Neuronal stem cell (in vitro differentiated cells): ENCODE results near the gene WWOX.

Source experiments
- DNase-seq: peaks from one replicate; pipeline ENCODE4 v3.0.0-alpha.2; 2013; ENCODE audit warnings: low spot score
- H2AFZ ChIP-seq: one replicate; pipeline ENCODE4 v1.6.1; 2013; ENCODE audit warnings: mild to moderate bottlenecking, low read length, inconsistent platforms
- H2AK5ac ChIP-seq: 2 replicates; pipeline ENCODE4 v1.6.1; 2013; ENCODE audit warnings: low read depth, mild to moderate bottlenecking, inconsistent platforms, low read length, moderate library complexity, mixed read lengths
- H2BK120ac ChIP-seq: 2 replicates; pipeline ENCODE4 v1.6.1; 2013; ENCODE audit warnings: low read depth, mild to moderate bottlenecking, inconsistent platforms, low read length, moderate library complexity, mixed read lengths
- H2BK12ac ChIP-seq: one replicate; pipeline ENCODE4 v1.6.1; 2013; ENCODE audit warnings: low read length, inconsistent platforms
- H2BK15ac ChIP-seq: 2 replicates; pipeline ENCODE4 v1.6.1; 2013; ENCODE audit warnings: mild to moderate bottlenecking, low read length, inconsistent platforms, mixed read lengths
- H2BK5ac ChIP-seq: one replicate; pipeline ENCODE4 v1.6.1; 2013; ENCODE audit warnings: inconsistent platforms, mild to moderate bottlenecking, low read length, moderate library complexity
- H3K14ac ChIP-seq: one replicate; pipeline ENCODE4 v1.6.1; 2013; ENCODE audit warnings: low read length, inconsistent platforms
- H3K18ac ChIP-seq: 2 replicates; pipeline ENCODE4 v1.6.1; 2013; ENCODE audit warnings: low read length, inconsistent platforms
- H3K23ac ChIP-seq: 2 replicates; pipeline ENCODE4 v1.6.1; 2013; ENCODE audit warnings: low read depth, mild to moderate bottlenecking, mixed read lengths, low read length, inconsistent platforms; ENCODE audit not compliant: poor library complexity
- H3K27ac ChIP-seq: replicated peaks from 3 replicates; pipeline ENCODE4 v1.5.1; 2013; ENCODE audit warnings: low read length, inconsistent platforms
- H3K27me3 ChIP-seq, 3 experiments: 2 replicates each; pipeline ENCODE4 v1.6.1; 2013; ENCODE audit warnings: low read length in 3 of 3, mild to moderate bottlenecking in 2 of 3, inconsistent platforms in 1 of 3, low read depth in 1 of 3, mixed read lengths in 1 of 3, moderate library complexity in 1 of 3; ENCODE audit not compliant: control insufficient read depth in 3 of 3, insufficient read depth in 3 of 3
- H3K36me3 ChIP-seq, 2 donors: replicated peaks in 1 of 2; 2 replicates each; pipeline ENCODE4 v1.6.1; 2013; ENCODE audit warnings: low read length in 2 of 2; ENCODE audit not compliant: control insufficient read depth in 2 of 2, insufficient read depth in 2 of 2
- H3K4ac ChIP-seq: 2 replicates; pipeline ENCODE4 v1.6.1; 2013; ENCODE audit warnings: inconsistent platforms, mild to moderate bottlenecking, low read length, moderate library complexity
- H3K4me1 ChIP-seq, 2 donors: 1 replicate in 1 of 2; 2 replicates in 1 of 2; pipeline ENCODE4 v1.6.1; 2013; ENCODE audit warnings: low read length in 2 of 2, low read depth in 1 of 2; ENCODE audit not compliant: control insufficient read depth in 2 of 2, insufficient read depth in 1 of 2
- H3K4me2 ChIP-seq: one replicate; pipeline ENCODE4 v1.6.1; 2013; ENCODE audit warnings: mild to moderate bottlenecking, low read length, inconsistent platforms; ENCODE audit not compliant: insufficient read depth, poor library complexity, severe bottlenecking
- H3K4me3 ChIP-seq, 2 donors: 2 replicates each; pipeline ENCODE4 v1.5.1; 2013; ENCODE audit warnings: low read length in 2 of 2, mild to moderate bottlenecking in 2 of 2, inconsistent platforms in 1 of 2, moderate library complexity in 1 of 2
- H3K79me1 ChIP-seq: one replicate; pipeline ENCODE4 v1.6.1; 2013; ENCODE audit warnings: low read depth, mild to moderate bottlenecking, inconsistent platforms, low read length, moderate library complexity
- H3K9ac ChIP-seq: one replicate; pipeline ENCODE4 v1.6.1; 2013; ENCODE audit warnings: mild to moderate bottlenecking, low read depth, low read length, inconsistent platforms; ENCODE audit not compliant: poor library complexity
- H3K9me3 ChIP-seq, 2 donors: replicated peaks in 1 of 2; 2 replicates each; pipeline versions ENCODE3 to v1.6.1; 2013; ENCODE audit warnings: low read length in 2 of 2, mild to moderate bottlenecking in 2 of 2, inconsistent platforms in 1 of 2, low read depth in 1 of 2, mixed read lengths in 1 of 2, moderate library complexity in 1 of 2; ENCODE audit not compliant: control insufficient read depth in 2 of 2, insufficient read depth in 1 of 2
- H4K8ac ChIP-seq: one replicate; pipeline ENCODE4 v1.6.1; 2013; ENCODE audit warnings: low read depth, mild to moderate bottlenecking, inconsistent platforms, low read length, moderate library complexity
- H4K91ac ChIP-seq: one replicate; pipeline ENCODE4 v1.6.1; 2013; ENCODE audit warnings: low read length, low read depth, mild to moderate bottlenecking, inconsistent platforms; ENCODE audit not compliant: poor library complexity
- WGBS, 2 donors: extraction: QIAGEN DNeasy Blood & Tissue Kit; methylation state at CpG; one replicate each; pipeline ENCODE4 v1.1.7; 2013; ENCODE audit warnings: missing lambda C conversion rate in 2 of 2, mixed read lengths in 1 of 2; ENCODE audit not compliant: insufficient read length in 2 of 2, insufficient replicate concordance in 1 of 2; ENCODE audit errors: extremely low coverage in 2 of 2; 5-methylcytosine and 5-hydroxymethylcytosine counted together

WWOX gene

DNA sequence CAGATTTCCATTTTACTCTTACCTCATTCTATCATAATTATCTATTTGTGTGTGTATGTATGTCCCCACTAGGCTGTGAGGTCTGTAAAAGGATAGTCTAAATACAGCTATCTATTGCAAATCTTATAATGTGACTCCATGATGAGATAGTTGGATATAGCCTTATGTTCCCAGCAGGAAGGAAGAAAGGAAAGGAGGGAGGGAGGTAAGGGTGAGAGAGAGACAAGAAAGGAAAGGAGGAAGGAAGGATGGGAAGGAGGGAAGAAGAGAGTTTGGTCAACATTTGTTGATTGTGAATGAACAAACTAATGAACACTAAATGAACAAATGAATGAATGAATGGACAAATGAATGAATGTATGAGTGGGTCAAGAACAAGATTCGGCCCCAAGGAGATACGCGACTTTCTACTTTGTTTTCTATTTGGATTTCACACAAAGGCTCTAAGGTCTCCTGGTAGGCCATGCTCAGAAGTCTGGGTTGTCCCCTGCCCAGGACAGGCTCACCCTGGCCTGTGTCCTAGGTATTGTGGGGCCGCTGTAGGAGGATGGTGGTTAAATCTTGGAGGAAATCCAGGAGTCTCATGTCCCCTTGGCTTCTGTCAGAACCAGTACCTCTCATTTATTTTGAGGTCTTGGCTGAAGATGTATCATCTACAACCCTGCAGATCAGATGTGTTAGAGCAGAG lies 195.2 kb downstream of the WWOX start:
- no peak overlapping the region for H3K4me2 ChIP-seq
- no peak overlapping the region for H3K9ac ChIP-seq
- no CpG with 5 or more reads among the region's 4 CpGs for WGBS, 2 donors
- no peak overlapping the region for H3K4me3 ChIP-seq
- no peaks in the 10 kb centered on the region for H3K27me3 ChIP-seq
- no peaks in the 10 kb centered on the region for H3K36me3 ChIP-seq
- no peak overlapping the region for H3K23ac ChIP-seq
- H2BK12ac ChIP-seq: no peak overlapping the region
- no peak for DNase-seq
- H3K18ac ChIP-seq: no peak overlapping the region
- no peak overlapping the region for H4K91ac ChIP-seq
- H3K14ac ChIP-seq: no peak overlapping the region
- no peaks in the 10 kb centered on the region for H3K79me1 ChIP-seq
- H2AFZ ChIP-seq: no peak overlapping the region
- no peak overlapping the region for H3K27ac ChIP-seq
- H2BK15ac ChIP-seq: no peak overlapping the region
- no peak overlapping the region for H2AK5ac ChIP-seq
- no peak overlapping the region for H2BK120ac ChIP-seq
- no peak overlapping the region for H2BK5ac ChIP-seq
- H3K9me3 ChIP-seq: no peaks in the 10 kb centered on the region
- no peak overlapping the region for H4K8ac ChIP-seq
- no peak overlapping the region for H3K4ac ChIP-seq
- H3K4me1 ChIP-seq: peaks cover 5 to 8% of the 10 kb centered on the region in 2 donors

DNA sequence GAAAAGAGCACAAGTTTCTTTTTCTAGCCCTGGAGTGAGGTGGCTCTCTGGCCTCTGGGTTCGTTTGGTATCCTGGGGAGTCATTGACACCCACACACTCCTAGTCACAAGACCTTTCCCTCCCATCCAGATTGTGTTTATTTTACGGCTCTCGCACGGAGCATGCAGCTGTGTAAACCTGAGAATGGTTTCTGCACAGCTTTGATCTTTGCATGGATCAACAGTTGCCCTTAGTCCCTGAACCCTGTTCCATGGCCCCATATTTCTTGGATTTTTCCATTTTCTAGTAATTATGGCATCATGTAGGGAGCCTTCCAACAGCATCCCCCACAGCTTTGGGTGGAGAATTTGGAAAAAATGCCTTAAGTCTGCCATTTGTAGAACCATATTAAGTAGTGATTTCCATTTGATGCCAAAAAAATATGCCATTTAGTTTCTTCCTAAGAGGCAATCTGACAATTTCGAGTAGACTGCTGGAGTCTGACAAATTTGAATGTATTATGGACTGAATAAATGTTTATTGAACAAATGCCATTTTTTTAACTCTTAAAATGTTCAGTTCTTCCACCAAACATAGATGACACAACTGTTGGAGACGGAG lies 197.7 kb downstream of the WWOX start:
- DNase-seq: no peak
- Histone ChIP-seq H2BK15ac (no peak overlapping the region), H3K23ac (no peak overlapping the region), H4K8ac (no peak overlapping the region), H3K9ac (no peak overlapping the region), H3K79me1 (no peaks in the 10 kb centered on the region), H3K4me2 (no peak overlapping the region), H3K27me3 (no peaks in the 10 kb centered on the region), H3K18ac (no peak overlapping the region), H3K27ac (no peak overlapping the region), H3K14ac (no peak overlapping the region), H2BK5ac (no peak overlapping the region), H2AK5ac (no peak overlapping the region), H3K4me3 (no peak overlapping the region), H2BK12ac (no peak overlapping the region), H3K36me3 (no peaks in the 10 kb centered on the region), H3K4ac (no peak overlapping the region), H3K4me1 (peaks cover 0 to 4% of the 10 kb centered on the region in 2 donors), H2AFZ (no peak overlapping the region), H2BK120ac (no peak overlapping the region), H3K9me3 (no peaks in the 10 kb centered on the region), H4K91ac (no peak overlapping the region)
- no CpG with 5 or more reads among the region's 6 CpGs for WGBS, 2 donors

DNA sequence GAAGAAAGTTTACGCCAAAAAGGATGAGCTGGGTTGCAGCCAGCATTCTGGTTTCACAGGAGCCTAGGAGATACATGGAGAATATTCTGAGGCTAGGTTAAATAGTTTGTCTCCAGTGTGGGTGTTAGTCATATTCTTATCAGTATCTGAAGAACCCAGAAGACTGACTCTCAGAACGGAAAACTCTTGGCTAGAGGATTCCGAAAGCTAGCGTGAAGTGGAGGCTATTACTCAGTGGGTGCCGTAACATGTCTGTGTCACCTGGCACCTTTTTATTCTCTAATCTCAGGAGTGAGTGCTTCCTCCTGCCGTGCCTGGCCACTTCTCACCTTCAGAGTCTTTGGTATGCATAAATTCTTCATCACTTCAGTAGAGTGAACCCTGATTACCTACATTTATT lies 199.5 kb downstream of the WWOX start:
- DNase-seq: no peak
- no peak overlapping the region for H4K91ac ChIP-seq
- H3K4ac ChIP-seq: no peak overlapping the region
- no peak overlapping the region for H3K23ac ChIP-seq
- no peak overlapping the region for H2AK5ac ChIP-seq
- H2BK15ac ChIP-seq: no peak overlapping the region
- H2BK12ac ChIP-seq: no peak overlapping the region
- H3K36me3 ChIP-seq: no peaks in the 10 kb centered on the region
- no peak overlapping the region for H2BK120ac ChIP-seq
- no peak overlapping the region for H3K14ac ChIP-seq
- H3K4me2 ChIP-seq: no peak overlapping the region
- H4K8ac ChIP-seq: no peak overlapping the region
- no peak overlapping the region for H3K27ac ChIP-seq
- no peaks in the 10 kb centered on the region for H3K79me1 ChIP-seq
- no peaks in the 10 kb centered on the region for H3K9me3 ChIP-seq
- H3K9ac ChIP-seq: no peak overlapping the region
- H3K18ac ChIP-seq: no peak overlapping the region
- no CpG with 5 or more reads among the region's 6 CpGs for WGBS, 2 donors
- no peak overlapping the region for H3K4me3 ChIP-seq
- no peak overlapping the region for H2BK5ac ChIP-seq
- no peak overlapping the region for H2AFZ ChIP-seq
- no peaks in the 10 kb centered on the region for H3K4me1 ChIP-seq
- H3K27me3 ChIP-seq: no peaks in the 10 kb centered on the region

DNA sequence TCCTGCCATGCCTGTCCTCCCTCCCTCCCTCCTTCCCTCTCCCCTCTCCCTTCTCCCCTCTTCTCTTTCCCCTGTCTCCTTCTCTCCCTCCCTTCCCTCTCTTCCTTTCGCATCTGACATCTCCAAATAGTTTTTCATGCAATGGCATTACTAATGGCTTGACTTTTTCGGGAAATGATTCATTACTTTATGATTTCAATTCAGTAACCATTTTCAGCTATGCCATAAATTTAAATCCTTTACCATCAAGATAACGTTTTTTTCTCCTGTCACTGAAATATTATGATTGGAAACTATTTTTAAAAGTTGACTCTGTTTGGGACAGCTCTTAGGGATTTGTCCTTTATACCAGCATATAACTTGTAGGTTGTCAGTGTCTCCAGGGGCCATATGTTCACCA lies 201.0 kb downstream of the WWOX start:
- no peaks in the 10 kb centered on the region for H3K4me1 ChIP-seq
- no peak overlapping the region for H3K18ac ChIP-seq
- no peak overlapping the region for H4K91ac ChIP-seq
- no peak overlapping the region for H2BK5ac ChIP-seq
- H3K79me1 ChIP-seq: no peaks in the 10 kb centered on the region
- no peaks in the 10 kb centered on the region for H3K36me3 ChIP-seq
- no peak for DNase-seq
- H3K27me3 ChIP-seq: no peaks in the 10 kb centered on the region
- no peak overlapping the region for H2BK15ac ChIP-seq
- H3K14ac ChIP-seq: no peak overlapping the region
- no peak overlapping the region for H2BK12ac ChIP-seq
- no peaks in the 10 kb centered on the region for H3K9me3 ChIP-seq
- H2BK120ac ChIP-seq: no peak overlapping the region
- no CpG with 5 or more reads among the region's 3 CpGs for WGBS, 2 donors
- H2AK5ac ChIP-seq: no peak overlapping the region
- H2AFZ ChIP-seq: no peak overlapping the region
- no peak overlapping the region for H3K23ac ChIP-seq
- H3K4ac ChIP-seq: no peak overlapping the region
- H3K4me3 ChIP-seq: no peak overlapping the region
- no peak overlapping the region for H3K9ac ChIP-seq
- H3K27ac ChIP-seq: no peak overlapping the region
- no peak overlapping the region for H3K4me2 ChIP-seq
- H4K8ac ChIP-seq: no peak overlapping the region
